ENCODE data around the gene ADGRV1.
"Not testable (repeated sequence)": the region's sequence is repeated elsewhere in the genome, so short reads cannot be mapped to it uniquely, and the experiment has no call there.

Gene ADGRV1

DNA sequence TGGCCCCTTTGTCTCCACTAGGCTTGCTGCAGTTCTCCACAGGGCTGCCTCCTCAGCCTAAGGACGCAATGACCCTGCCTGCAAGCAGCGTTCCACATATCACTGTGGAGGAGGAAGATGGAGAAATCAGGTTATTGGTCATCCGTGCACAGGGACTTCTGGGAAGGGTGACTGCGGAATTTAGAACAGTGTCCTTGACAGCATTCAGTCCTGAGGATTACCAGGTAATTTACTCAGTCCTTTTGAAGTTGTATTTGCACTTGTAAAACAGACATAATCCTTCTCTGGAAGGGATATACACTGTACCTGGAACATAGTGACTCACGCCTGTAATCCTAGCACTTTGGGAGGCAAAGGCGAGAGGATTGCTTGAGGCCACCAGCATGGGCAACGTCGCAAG lies 116.6 kb downstream of the ADGRV1 start:
- TF ChIP-seq, protein P1, sequence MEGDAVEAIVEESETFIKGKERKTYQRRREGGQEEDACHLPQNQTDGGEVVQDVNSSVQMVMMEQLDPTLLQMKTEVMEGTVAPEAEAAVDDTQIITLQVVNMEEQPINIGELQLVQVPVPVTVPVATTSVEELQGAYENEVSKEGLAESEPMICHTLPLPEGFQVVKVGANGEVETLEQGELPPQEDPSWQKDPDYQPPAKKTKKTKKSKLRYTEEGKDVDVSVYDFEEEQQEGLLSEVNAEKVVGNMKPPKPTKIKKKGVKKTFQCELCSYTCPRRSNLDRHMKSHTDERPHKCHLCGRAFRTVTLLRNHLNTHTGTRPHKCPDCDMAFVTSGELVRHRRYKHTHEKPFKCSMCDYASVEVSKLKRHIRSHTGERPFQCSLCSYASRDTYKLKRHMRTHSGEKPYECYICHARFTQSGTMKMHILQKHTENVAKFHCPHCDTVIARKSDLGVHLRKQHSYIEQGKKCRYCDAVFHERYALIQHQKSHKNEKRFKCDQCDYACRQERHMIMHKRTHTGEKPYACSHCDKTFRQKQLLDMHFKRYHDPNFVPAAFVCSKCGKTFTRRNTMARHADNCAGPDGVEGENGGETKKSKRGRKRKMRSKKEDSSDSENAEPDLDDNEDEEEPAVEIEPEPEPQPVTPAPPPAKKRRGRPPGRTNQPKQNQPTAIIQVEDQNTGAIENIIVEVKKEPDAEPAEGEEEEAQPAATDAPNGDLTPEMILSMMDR (conservative IDR thresholded peaks at IDR 0.05; ENCODE audit: low read depth, low read length) = no peak
- H3K4me3 ChIP-seq (ENCODE audit: low read length) = no peak overlapping the region
- no peak for DNase-seq (ENCODE audit: low read depth)

DNA sequence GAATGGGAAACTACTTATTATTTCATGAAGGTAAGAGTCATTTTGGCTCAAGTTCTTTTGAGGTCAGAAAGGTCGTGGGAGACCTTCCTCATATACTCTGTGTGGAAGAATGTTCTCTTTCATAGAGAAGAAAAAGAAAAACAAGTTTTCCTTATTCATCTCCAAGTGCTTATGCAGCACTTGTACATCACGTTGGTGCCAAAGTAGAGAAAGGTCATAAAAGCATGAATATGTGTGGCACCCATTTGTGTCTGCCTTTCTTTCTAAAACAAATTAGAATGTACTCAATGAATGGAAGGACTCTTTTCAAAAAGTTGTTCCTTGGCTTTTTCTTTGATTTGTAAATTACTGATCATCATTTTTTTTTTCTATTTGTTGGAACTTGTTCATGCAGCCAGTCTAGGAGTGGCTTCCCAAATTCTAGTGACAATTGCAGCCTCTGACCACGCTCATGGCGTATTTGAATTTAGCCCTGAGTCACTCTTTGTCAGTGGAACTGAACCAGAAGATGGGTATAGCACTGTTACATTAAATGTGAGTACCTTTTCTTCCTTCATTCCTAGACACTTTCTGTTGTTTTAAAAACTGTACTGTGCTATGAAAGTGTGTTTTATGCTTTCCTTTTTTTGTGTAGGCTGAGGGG lies 122.4 kb downstream of the ADGRV1 start:
- DNase-seq (ENCODE audit: low read depth) = no peak
- TF ChIP-seq, protein P1 (conservative IDR thresholded peaks at IDR 0.05; ENCODE audit: low read depth, low read length) = no peak

DNA sequence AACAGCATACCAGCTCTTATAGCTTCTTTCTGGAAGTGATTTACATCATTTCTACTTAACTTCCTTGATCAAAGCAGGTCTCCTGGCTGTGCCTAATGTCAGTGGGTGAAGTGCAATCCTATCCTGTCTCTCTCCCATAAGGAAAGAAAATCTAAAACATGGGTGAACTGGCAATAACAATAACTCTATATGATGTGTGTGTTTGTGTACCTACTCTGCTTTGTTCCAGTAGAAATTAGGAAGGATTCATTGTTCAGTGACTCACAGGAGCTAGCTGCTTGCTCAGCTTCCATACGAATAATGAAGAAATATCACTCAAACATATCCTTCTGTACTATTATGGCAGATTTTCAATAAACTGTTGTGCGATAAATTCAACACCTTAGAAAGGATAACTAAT lies 123.7 kb downstream of the ADGRV1 start:
- no peak overlapping the region for H3K4me3 ChIP-seq (ENCODE audit: low read length)
- no peak for DNase-seq (ENCODE audit: low read depth)
- TF ChIP-seq, protein P1 (conservative IDR thresholded peaks at IDR 0.05; ENCODE audit: low read depth, low read length) = no peak

More for the DNA sequence above, 122.4 kb downstream of the ADGRV1 start:
- H3K4me3 ChIP-seq (ENCODE audit: low read length) = no peak overlapping the region

DNA sequence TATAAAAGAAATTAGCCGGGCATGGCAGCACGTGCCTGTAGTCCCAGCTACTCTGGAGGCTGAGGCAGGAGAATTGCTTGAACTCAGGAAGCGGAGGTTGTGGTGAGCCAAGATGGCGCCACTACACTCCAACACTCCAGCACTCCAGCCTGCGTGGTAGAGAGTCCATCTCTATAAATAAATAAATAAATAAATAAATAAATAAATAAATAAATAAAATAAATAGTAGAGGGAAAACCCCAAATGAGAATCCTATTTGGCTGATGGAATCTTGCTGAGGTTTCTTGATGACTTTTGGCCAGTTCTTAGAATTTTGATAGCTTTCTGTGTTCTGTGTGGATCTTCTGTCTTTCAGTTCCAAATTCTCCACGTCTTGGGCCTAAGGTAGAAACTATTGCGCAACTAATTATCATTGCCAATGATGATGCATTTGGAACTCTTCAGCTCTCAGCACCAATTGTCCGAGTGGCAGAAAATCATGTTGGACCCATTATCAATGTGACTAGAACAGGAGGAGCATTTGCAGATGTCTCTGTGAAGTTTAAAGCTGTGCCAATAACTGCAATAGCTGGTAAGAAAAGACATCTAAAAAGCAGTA lies 126.9 kb downstream of the ADGRV1 start:
- TF ChIP-seq, protein P1 (conservative IDR thresholded peaks at IDR 0.05; ENCODE audit: low read depth, low read length) = no peak
- DNase-seq (ENCODE audit: low read depth) = no peak
- no peak overlapping the region for H3K4me3 ChIP-seq (ENCODE audit: low read length)

DNA sequence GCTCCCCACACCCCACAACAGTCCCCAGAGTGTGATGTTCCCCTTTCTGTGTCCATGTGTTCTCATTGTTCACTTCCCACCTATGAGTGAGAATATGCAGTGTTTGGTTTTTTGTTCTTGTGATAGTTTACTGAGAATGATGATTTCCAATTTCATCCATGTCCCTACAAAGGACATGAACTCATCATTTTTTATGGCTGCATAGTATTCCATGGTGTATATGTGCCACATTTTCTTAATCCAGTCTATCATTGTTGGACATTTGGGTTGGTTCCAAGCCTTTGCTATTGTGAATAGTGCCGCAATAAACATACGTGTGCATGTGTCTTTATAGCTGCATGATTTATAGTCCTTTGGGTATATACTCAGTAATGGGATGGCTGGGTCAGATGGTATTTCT lies 127.8 kb downstream of the ADGRV1 start:
- not testable (repeated sequence) for DNase-seq (ENCODE audit: low read depth); H3K4me3 ChIP-seq (ENCODE audit: low read length)

DNA sequence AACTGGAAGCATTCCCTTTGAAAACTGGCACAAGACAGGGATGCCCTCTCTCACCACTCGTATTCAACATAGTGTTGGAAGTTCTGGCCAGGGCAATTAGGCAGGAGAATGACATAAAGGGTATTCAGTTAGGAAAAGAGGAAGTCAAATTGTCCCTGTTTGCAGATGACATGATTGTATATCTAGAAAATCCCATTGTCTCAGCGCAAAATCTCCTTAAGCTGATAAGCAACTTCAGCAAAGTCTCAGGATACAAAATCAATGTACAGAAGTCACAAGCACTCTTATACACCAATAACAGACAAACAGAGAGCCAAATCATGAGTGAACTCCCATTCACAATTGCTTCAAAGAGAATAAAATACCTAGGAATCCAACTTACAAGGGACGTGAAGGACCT lies 128.9 kb downstream of the ADGRV1 start:
- H3K4me3 ChIP-seq (ENCODE audit: low read length); DNase-seq (ENCODE audit: low read depth): not testable (repeated sequence)

DNA sequence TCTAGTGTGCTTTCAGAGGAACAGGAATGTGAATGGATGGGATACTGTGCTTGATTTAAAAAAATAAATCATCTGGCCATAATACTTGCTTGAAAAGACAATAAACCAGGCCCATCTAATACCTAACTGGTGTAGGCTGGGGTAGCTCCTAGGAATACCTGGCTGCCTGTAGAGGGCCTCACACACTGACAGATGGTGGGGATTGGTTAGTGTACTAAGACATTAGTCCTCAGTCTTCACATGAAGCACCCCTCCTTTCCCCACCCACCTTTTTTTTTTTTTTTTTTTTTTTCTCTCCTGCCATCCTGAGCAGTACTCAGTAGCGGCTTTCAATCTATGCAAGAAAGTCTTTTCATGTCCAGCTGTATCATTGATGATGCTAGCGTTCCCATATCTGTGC lies 130.5 kb downstream of the ADGRV1 start:
- no peak for DNase-seq (ENCODE audit: low read depth)
- TF ChIP-seq, protein P1 (conservative IDR thresholded peaks at IDR 0.05; ENCODE audit: low read depth, low read length) = no peak
- H3K4me3 ChIP-seq (ENCODE audit: low read length) = no peak overlapping the region

DNA sequence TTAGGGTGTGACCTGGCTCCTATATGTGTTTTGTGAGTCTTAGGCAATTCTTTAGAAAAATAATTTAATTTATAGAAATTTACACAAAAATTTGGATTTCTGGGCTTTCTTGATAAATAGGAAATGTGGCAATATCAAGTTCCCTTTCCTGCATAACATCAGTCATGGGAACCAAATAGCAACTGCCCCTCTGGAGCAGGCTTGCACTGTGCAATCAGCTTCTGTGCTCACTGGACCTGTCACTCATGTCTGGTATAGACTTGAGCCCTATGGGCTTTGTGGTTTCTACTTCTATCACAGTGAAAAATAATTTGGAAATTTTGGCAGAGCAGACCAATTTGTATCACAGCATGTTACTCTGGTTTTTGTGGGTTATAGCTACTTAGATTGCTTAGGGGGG lies 131.7 kb downstream of the ADGRV1 start:
- DNase-seq (ENCODE audit: low read depth) = no peak
- H3K4me3 ChIP-seq (ENCODE audit: low read length) = no peak overlapping the region
- TF ChIP-seq, protein P1 (conservative IDR thresholded peaks at IDR 0.05; ENCODE audit: low read depth, low read length) = no peak

Measured in retinal pigment epithelial cell (primary cell).